Non-pigmented ciliary epithelial cell (primary cell): Measurements from ENCODE around the gene CETP.
"Not testable (repeated sequence)": the region's sequence is repeated elsewhere in the genome, so short reads cannot be mapped to it uniquely, and the experiment has no call there.

Experiments used
- DNase-seq: peaks from one replicate; pipeline ENCODE4 v3.0.0-alpha.2; 2010; ENCODE audit warnings: low read depth

The CETP gene

GRCh38 chr16:56980792-56981724 lies 19.3 kb downstream of the CETP start:
- no peak for DNase-seq

- DNase-seq = no peak
Observed at GRCh38 chr16:56981729-56982271, 20.1 kb downstream of the CETP start.

- DNase-seq = no peak
Observed at GRCh38 chr16:56982695-56983094, 20.9 kb downstream of the CETP start.

GRCh38 chr16:56983211-56983751 lies 21.5 kb downstream of the CETP start:
- DNase-seq = no peak

- no peak for DNase-seq
Observed at GRCh38 chr16:56984639-56985038, 22.9 kb downstream of the CETP start.

GRCh38 chr16:56985288-56985961 lies 23.7 kb downstream of the CETP start:
- DNase-seq = peak; percentile 60

GRCh38 chr16:56985962-56986360 lies 24.2 kb downstream of the CETP start:
- no peak for DNase-seq

- no peak for DNase-seq
Observed at GRCh38 chr16:56986361-56986760, 24.6 kb downstream of the CETP start.

GRCh38 chr16:56986908-56987307 lies 25.2 kb downstream of the CETP start:
- not testable (repeated sequence) for DNase-seq

- DNase-seq = no peak
Observed at GRCh38 chr16:56987692-56988091, 25.9 kb downstream of the CETP start.

- DNase-seq = no peak
Observed at GRCh38 chr16:56988161-56988947, 26.6 kb downstream of the CETP start.

GRCh38 chr16:56988948-56989945 lies 27.5 kb downstream of the CETP start, which contains the start of gene NLRC5:
TSS of gene NLRC5 (plus strand) at chr16:56989557. CDS start at chr16:57020713, 31,156 bp downstream.
- no peak for DNase-seq

- no peak for DNase-seq
Observed at GRCh38 chr16:56989988-56990387, 28.2 kb downstream of the CETP start.

- DNase-seq = no peak
Observed at GRCh38 chr16:56990407-56991286, 28.9 kb downstream of the CETP start.

- not testable (repeated sequence) for DNase-seq
Observed at GRCh38 chr16:56992431-56992830, 30.7 kb downstream of the CETP start.

- no peak for DNase-seq
Observed at GRCh38 chr16:56993204-56993603, 31.5 kb downstream of the CETP start.

GRCh38 chr16:56994311-56994710 lies 32.6 kb downstream of the CETP start:
- DNase-seq = no peak

GRCh38 chr16:56995136-56995805 lies 33.5 kb downstream of the CETP start:
- DNase-seq = no peak

GRCh38 chr16:56997264-56997663 lies 35.5 kb downstream of the CETP start:
- no peak for DNase-seq
